Right lobe of liver (tissue), 6 donors: ENCODE results near the gene HS6ST3. TPM values are rescaled to one million over a fixed set of nuclear protein-coding genes. Genes with fewer than 3 reads are reported as not detected.

Source experiments
- ATAC-seq, 4 donors: fragments of 200-7000 bp; cut with Tn5 transposase; one replicate each; pipeline ENCODE4 v1.9.1; 2020; ENCODE audit warnings: mild to moderate bottlenecking in 4 of 4, moderate library complexity in 4 of 4
- DNase-seq, 3 donors: peaks; one replicate each; pipeline ENCODE4 v3.0.0-alpha.2; 2020
- H3K27ac ChIP-seq, 3 donors: fragments of 200-600 bp; one replicate each; pipeline ENCODE4 v1.8.0; 2022
- H3K27me3 ChIP-seq, 2 donors: fragments of 200-600 bp; one replicate each; pipeline ENCODE4 v1.8.0; 2022
- H3K36me3 ChIP-seq, 4 donors: fragments of 200-600 bp; sonication (generic) in 1 of 4; one replicate each; pipeline versions ENCODE4 v1.5.1 to v1.8.0; 2017 to 2022; ENCODE audit warnings: control low read depth in 1 of 4
- H3K4me1 ChIP-seq, 4 donors: fragments of 200-600 bp; sonication (generic) in 1 of 4; one replicate each; pipeline versions ENCODE4 v1.5.1 to v1.8.0; 2017 to 2022; ENCODE audit warnings: control low read depth in 1 of 4
- H3K4me3 ChIP-seq, 3 donors: fragments of 200-600 bp; one replicate each; pipeline ENCODE4 v1.8.0; 2022
- H3K9me3 ChIP-seq, 4 donors: fragments of 200-600 bp; sonication (generic) in 1 of 4; one replicate each; pipeline versions ENCODE4 v1.5.1 to v1.8.0; 2017 to 2022; ENCODE audit warnings: control low read depth in 1 of 4
- POLR2A ChIP-seq: fragments of 450-650 bp; IDR thresholded peaks from one replicate; pipeline ENCODE4 v1.6.1; 2017; ENCODE audit warnings: antibody characterized with exemption, mild to moderate bottlenecking
- WGBS: methylation state at CpG from one replicate; pipeline ENCODE4 v1.1.6; 2018; ENCODE audit warnings: low coverage, low lambda C conversion rate; ENCODE audit not compliant: insufficient coverage; ENCODE audit errors: missing lambda C conversion rate; 5-methylcytosine and 5-hydroxymethylcytosine counted together
- intact Hi-C, 2 donors: fragments of 100-400 bp; cut with DNase I; formaldehyde crosslinking; loops; one replicate each; pipeline versions ENCODE4 v1.11.2 to v1.14.1; 2022
- total RNA-seq, 6 experiments: library from RNA; depleted of rRNA in 2 of 6; stranded (reverse); fragments of >200 nt in 2 of 6; fragmentation: NEBNext Ultra II Directional in 3 of 6; extraction: Animal tissue kit (Norgen Biotek cat#: 25700) in 3 of 6; gene quantifications; one replicate each; pipeline versions ENCODE4 v1.1.0 to v1.2.4, GENCODE V29; 2016 to 2023
- TF ChIP-seq, protein P1 (sequence below), 4 donors: fragments of 200-600 bp in 3 of 4; fragments of 450-650 bp in 1 of 4; IDR thresholded peaks; one replicate each; pipeline versions ENCODE4 v1.5.1 to v1.8.0; 2016 to 2022; ENCODE audit warnings: antibody characterized with exemption in 4 of 4, mild to moderate bottlenecking in 2 of 4
- donor health status: DM: no; HTN: yes; CAD: no.
- donor health status: DM: no; HTN: no; CAD: no.
- donor health status: DM: no; HTN: no; CAD: no.
- donor health status: DM: no; HTN: yes; CAD: no.
- donor health status: DM: no; HTN: yes; CAD: no.

HS6ST3 gene
- total RNA-seq, 6 experiments from 2014 or later: not detected

DNA sequence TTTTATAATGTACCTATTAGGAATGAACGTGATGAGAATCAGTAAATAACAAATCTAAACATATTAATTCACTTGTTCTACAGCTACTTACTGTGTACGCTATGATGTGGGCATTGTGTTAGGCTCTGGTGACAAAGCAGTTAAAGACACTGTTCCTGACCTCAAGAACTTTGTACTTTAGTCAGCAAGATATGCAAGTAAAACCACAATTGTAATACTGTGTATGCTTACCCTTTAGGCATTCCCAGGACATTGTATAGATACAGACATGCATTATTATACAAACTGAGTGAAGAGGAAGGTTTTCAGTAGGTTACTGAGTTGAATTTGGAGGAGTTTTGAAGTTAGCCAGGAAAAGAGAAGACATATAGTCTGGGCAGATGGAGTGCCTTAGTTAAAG, 435.8 kb downstream of the HS6ST3 start:
- H3K36me3 ChIP-seq: no peaks in the 10 kb centered on the region
- peaks cover 0 to 9% (median 4%) of the 10 kb centered on the region in 4 donors for H3K4me1 ChIP-seq
- 64% methylated on average over 2 of the region's 2 CpGs for WGBS
- H3K9me3 ChIP-seq: no peaks in the 10 kb centered on the region
- no peak overlapping the region for H3K4me3 ChIP-seq
- intact Hi-C loops: no loop called here
- no peak overlapping the region for H3K27ac ChIP-seq
- DNase-seq: no peak
- H3K27me3 ChIP-seq: no peaks in the 10 kb centered on the region
- ATAC-seq: peak; percentile 63 to 73 (median 68)
- no peak for TF ChIP-seq POLR2A
- TF ChIP-seq, protein P1, sequence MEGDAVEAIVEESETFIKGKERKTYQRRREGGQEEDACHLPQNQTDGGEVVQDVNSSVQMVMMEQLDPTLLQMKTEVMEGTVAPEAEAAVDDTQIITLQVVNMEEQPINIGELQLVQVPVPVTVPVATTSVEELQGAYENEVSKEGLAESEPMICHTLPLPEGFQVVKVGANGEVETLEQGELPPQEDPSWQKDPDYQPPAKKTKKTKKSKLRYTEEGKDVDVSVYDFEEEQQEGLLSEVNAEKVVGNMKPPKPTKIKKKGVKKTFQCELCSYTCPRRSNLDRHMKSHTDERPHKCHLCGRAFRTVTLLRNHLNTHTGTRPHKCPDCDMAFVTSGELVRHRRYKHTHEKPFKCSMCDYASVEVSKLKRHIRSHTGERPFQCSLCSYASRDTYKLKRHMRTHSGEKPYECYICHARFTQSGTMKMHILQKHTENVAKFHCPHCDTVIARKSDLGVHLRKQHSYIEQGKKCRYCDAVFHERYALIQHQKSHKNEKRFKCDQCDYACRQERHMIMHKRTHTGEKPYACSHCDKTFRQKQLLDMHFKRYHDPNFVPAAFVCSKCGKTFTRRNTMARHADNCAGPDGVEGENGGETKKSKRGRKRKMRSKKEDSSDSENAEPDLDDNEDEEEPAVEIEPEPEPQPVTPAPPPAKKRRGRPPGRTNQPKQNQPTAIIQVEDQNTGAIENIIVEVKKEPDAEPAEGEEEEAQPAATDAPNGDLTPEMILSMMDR (IDR thresholded peaks at IDR 0.05): no peak

DNA sequence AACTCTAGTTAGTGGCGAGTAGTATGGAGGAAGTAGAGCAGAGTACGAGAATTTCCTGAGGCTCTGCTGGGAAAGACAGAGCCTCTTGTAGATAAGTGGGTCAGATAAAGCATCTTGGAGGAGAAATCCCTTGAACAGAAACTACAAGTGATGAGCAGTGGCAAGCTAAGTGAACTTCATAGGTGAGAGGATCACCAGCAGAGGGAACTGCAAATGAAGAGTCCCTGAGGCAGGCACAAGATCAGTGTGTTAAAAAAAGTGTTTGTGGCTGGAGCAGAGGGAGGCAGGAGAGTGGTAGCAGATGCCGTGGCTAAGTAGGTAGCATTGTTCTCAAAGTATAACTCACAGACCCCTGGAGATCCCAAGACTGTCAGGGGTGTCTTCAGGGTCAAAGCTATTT, 437.6 kb downstream of the HS6ST3 start:
- no peak for ATAC-seq
- 34% methylated on average over 3 of the region's 3 CpGs for WGBS
- H3K27ac ChIP-seq: no peak overlapping the region

DNA sequence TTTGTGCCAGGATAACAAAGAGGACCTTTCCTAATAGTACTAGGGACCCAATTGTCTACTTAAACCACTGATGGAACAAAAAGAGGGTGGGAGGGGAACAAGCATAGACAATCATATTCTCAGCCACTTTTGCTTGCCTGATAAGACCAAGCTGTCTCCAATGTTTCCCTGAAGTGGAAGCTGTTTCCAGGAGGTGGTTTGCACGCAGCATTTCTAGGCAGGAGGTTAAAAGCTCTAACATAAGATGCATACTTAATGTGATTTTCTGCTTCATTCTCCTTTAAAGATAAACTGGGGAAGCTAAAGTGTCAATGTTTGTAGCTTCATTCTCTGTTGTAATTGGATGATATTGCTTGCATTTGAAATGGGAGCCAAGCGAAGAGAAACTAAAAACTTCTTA, 442.9 kb downstream of the HS6ST3 start:
- Histone ChIP-seq H3K4me3 (no peak overlapping the region), H3K9me3 (no peaks in the 10 kb centered on the region), H3K4me1 (no peaks in the 10 kb centered on the region), H3K36me3 (no peaks in the 10 kb centered on the region), H3K27me3 (no peaks in the 10 kb centered on the region), H3K27ac (no peak overlapping the region)
- intact Hi-C loops: no loop called here
- no peak for DNase-seq
- ATAC-seq: no peak
- WGBS: 76% methylated on average over 2 of the region's 2 CpGs
- no peak for TF ChIP-seq POLR2A
- TF ChIP-seq, protein P1 (IDR thresholded peaks at IDR 0.05): no peak

More for the DNA sequence above, 437.6 kb downstream of the HS6ST3 start:
- Histone ChIP-seq H3K36me3 (no peaks in the 10 kb centered on the region), H3K4me3 (no peak overlapping the region), H3K27me3 (no peaks in the 10 kb centered on the region), H3K9me3 (no peaks in the 10 kb centered on the region), H3K4me1 (peaks cover 0 to 9% (median 4%) of the 10 kb centered on the region in 4 donors)
- no peak for TF ChIP-seq POLR2A
- TF ChIP-seq, protein P1 (IDR thresholded peaks at IDR 0.05): no peak
- intact Hi-C loops: no loop called here
- DNase-seq: no peak

DNA sequence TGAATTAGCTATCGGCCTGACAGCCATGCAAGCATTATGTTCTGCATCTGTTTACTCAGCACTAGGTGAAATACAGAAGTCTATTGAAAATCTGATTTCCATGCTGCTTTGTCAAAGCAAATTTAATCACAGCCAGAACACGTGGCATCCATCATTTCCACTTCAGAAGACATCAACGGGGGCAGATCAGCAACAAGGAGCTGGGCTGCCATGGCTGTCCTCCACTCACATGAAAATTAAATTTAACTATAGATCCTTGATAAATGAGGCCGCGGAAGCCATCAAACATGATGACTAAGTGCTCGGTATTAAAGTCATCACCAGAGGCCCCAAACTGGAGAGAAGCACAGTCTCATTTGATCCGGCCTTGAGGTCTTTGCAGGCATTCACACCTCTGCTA, 443.5 kb downstream of the HS6ST3 start:
- WGBS: 63% methylated on average over 7 of the region's 7 CpGs
- Histone ChIP-seq H3K27ac (no peak overlapping the region), H3K36me3 (no peaks in the 10 kb centered on the region), H3K4me3 (no peak overlapping the region), H3K9me3 (no peaks in the 10 kb centered on the region), H3K4me1 (no peaks in the 10 kb centered on the region), H3K27me3 (no peaks in the 10 kb centered on the region)
- ATAC-seq (no peak), DNase-seq (no peak)
- intact Hi-C loops: no loop called here
- TF ChIP-seq POLR2A: no peak
- TF ChIP-seq, protein P1 (IDR thresholded peaks at IDR 0.05): no peak

DNA sequence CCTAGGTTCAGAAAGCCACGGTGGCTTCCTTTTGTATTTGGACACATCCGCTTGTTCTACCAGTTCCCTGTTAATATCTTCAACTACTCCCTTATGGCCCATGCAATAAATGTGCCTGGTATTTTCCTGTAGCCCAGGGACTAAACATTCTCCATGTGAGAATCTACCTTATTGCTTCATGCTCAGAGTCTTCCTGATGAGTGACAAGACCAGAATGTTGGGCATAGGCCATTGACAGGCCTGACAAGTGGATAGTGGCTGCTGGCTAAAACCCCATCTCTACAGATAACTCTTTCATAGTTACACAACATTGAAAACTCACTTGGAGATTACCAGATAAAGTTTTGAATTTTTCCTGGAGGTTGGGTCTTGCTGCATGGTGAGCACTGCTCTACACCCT, 449.9 kb downstream of the HS6ST3 start:
- intact Hi-C loops: no loop called here
- no peak overlapping the region for H3K4me3 ChIP-seq
- DNase-seq (no peak), ATAC-seq (no peak)
- H3K27me3 ChIP-seq: no peaks in the 10 kb centered on the region
- no peak for TF ChIP-seq POLR2A
- H3K4me1 ChIP-seq: no peaks in the 10 kb centered on the region
- H3K36me3 ChIP-seq: no peaks in the 10 kb centered on the region
- WGBS: 43% methylated on average over 1 of the region's 2 CpGs
- H3K9me3 ChIP-seq: no peaks in the 10 kb centered on the region
- no peak overlapping the region for H3K27ac ChIP-seq
